Brain microvascular endothelial cell (primary cell): ENCODE data around the gene IBA57.

Experiments
- DNase-seq: peaks from one replicate; pipeline ENCODE4 v3.0.0-alpha.2; 2020
- H3K27ac ChIP-seq: fragments of 250-450 bp; sonication (Bioruptor Pico); 2 replicates; pipeline ENCODE4 v1.5.1; 2020; ENCODE audit warnings: mild to moderate bottlenecking, moderate library complexity
- H3K27me3 ChIP-seq: fragments of 250-450 bp; sonication (Bioruptor Pico); replicated peaks from 2 replicates; pipeline ENCODE4 v1.5.1; 2020; ENCODE audit warnings: mild to moderate bottlenecking
- H3K36me3 ChIP-seq: fragments of 250-450 bp; sonication (Bioruptor Pico); replicated peaks from 2 replicates; pipeline ENCODE4 v1.5.1; 2020; ENCODE audit warnings: mild to moderate bottlenecking
- H3K4me3 ChIP-seq: 2 replicates; pipeline ENCODE4 v1.5.1; 2011; ENCODE audit warnings: low read depth, mild to moderate bottlenecking, control low read depth, low read length, moderate library complexity
- in situ Hi-C: cut with HindIII; loops from 2 replicates; pipeline ENCODE4 v1.10.0; 2017; ENCODE audit warnings: low sequenced_read_pairs, low pct_ligation_motif_present
- TF ChIP-seq, protein P1 (sequence below): IDR thresholded peaks from 2 replicates; pipeline ENCODE4 v1.5.1; 2011; ENCODE audit warnings: low read depth, mild to moderate bottlenecking, moderate library complexity, low read length, control low read depth, inconsistent platforms; ENCODE audit errors: missing control alignments

The IBA57 gene

DNA sequence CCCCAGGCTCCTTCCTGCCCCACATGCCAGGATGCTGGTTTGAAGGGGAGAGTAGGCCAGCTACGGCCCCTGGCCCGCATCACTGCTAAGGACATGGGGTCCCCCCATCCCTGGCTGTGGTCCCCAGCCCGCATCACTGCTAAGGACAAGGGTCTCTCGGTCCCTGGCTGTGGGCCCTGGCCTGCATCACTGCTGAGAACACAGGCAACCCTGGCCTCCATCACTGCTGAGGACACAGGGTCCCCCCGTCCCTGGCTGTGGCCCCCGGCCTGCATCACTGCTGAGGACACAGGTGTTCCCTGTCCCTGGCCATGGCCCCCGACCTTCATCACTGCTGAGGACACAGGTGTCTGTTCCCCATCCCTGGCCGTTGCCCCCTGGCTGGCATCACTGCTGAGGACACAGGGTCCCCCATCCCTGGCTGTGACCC, 41.8 kb downstream of the IBA57 start:
- Histone ChIP-seq H3K4me3 (no peak overlapping the region), H3K36me3 (no peaks in the 10 kb centered on the region), H3K27me3 (no peaks in the 10 kb centered on the region), H3K27ac (no peak overlapping the region)
- in situ Hi-C loops, result no loop called here
- TF ChIP-seq, protein P1, sequence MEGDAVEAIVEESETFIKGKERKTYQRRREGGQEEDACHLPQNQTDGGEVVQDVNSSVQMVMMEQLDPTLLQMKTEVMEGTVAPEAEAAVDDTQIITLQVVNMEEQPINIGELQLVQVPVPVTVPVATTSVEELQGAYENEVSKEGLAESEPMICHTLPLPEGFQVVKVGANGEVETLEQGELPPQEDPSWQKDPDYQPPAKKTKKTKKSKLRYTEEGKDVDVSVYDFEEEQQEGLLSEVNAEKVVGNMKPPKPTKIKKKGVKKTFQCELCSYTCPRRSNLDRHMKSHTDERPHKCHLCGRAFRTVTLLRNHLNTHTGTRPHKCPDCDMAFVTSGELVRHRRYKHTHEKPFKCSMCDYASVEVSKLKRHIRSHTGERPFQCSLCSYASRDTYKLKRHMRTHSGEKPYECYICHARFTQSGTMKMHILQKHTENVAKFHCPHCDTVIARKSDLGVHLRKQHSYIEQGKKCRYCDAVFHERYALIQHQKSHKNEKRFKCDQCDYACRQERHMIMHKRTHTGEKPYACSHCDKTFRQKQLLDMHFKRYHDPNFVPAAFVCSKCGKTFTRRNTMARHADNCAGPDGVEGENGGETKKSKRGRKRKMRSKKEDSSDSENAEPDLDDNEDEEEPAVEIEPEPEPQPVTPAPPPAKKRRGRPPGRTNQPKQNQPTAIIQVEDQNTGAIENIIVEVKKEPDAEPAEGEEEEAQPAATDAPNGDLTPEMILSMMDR, result no peak
- no peak for DNase-seq

DNA sequence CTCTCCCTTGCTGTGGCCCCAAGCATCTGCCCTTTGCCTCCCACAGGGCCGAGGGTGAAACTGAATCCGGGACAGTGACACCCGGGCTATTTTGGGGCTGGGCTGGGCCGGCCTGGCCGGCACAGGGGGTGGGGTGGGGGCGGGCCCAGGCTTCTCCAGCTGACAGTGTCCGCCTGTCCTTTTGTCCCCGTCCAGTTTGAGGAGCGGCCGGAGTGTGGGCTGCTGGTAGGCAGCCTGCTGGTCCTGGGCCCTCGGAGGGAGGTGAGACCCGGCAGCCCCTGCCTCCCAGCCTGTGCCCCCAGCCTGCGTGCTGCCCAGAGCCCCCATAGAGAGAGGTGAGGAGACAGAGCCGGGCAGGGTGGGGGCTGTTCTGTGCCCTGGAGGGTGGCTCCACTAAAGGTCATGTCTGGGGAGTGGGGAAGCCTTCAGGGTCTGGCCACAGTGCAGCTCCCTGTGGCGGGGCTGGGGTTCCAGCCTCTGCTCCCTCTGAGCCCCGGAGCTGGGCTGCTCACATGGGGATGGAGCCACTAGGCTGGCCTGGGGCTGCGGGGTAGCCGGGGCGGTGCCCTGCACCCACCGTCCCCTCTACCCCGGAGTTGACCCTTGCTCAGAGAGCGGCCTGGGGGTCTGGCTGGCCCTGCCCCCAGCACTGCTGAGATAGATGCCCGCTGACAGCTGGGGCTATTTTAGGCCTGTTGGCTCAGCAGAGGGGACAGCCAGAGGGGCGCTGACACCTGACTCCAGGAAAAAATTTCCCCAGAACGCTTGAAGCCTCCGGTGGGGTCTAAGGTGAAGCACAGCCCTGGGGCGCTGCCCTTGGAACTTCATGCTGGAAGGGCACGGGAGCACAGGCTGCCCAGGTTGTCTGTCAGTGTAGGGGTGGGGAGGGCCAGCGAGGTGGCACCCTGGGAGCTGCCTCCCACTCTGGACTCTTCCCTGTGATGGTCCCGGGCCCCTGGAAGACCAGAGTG, 42.5 kb downstream of the IBA57 start, which contains the start of gene OBSCN:
Gene OBSCN (plus strand): TSS at position 194 of the 971 bp plus-strand sequence. CDS start 3,740 bp downstream, outside the sequence.
- no peaks in the 10 kb centered on the region for H3K27me3 ChIP-seq
- in situ Hi-C loops, result no loop called here
- no peak within 1 kb of the TSS for H3K27ac ChIP-seq
- no peak for DNase-seq
- no peak within 1 kb of the TSS for H3K4me3 ChIP-seq
- H3K36me3 ChIP-seq, result no peaks in the 10 kb centered on the region
- TF ChIP-seq, protein P1, result no peak

DNA sequence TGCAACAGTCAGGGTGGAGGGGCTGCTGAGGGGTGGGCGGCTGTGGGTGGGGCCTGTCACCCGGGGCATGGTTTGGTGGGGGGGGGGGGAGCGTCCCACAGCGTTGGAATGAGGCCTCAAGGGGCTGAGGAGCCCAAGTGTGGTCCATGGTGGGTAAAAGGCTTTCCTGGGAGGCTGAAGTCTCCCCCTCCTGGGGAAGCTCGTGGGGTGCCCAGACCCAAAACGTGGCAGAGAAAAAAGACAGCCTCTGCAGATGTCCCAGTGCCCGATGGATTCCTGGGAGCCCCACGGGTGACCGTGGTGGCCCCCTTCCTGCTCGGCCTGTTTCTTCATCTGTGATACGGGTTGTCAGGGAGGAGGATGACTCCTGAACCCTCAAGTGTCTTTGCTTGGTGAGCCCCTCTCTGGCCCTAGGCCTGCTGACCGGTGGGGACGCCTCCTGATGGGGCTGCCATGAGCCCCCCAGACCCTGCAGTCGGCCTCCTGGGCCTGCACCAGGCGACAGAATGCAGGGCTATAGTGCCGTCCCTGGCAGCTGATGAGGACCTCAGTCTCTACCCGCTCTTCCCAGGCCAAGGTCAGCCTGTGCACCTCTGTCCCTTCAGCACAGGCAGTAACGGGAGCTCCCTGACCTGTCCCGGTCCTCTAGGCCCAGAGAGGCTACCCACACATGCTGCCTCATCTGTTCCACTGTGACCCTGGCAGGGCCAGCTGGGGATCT, 43.4 kb downstream of the IBA57 start:
- TF ChIP-seq, protein P1, result no peak
- in situ Hi-C loops, result no loop called here
- Histone ChIP-seq H3K27ac (no peak overlapping the region), H3K4me3 (no peak overlapping the region), H3K36me3 (no peaks in the 10 kb centered on the region), H3K27me3 (no peaks in the 10 kb centered on the region)
- DNase-seq, result no peak

DNA sequence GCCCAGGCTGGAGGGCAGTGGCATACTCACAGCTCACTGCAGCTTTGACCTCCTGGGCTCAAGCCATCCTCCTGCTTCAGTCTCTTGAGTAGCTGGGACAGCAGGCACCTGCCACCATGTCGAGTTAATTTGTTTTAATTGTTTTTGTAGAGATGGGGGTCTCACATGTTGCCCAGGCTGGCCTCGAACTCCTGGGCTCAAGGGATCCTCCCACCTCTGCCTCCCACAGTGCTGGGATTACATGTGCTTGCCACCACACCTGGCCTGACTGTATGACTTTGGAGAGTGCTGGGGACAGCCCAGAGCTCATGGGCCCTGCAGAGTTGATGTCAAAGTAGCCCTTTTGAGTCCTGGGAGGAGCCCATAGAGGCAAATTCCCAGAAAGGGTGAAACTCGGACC, 44.1 kb downstream of the IBA57 start:
- H3K27me3 ChIP-seq, result no peaks in the 10 kb centered on the region

DNA sequence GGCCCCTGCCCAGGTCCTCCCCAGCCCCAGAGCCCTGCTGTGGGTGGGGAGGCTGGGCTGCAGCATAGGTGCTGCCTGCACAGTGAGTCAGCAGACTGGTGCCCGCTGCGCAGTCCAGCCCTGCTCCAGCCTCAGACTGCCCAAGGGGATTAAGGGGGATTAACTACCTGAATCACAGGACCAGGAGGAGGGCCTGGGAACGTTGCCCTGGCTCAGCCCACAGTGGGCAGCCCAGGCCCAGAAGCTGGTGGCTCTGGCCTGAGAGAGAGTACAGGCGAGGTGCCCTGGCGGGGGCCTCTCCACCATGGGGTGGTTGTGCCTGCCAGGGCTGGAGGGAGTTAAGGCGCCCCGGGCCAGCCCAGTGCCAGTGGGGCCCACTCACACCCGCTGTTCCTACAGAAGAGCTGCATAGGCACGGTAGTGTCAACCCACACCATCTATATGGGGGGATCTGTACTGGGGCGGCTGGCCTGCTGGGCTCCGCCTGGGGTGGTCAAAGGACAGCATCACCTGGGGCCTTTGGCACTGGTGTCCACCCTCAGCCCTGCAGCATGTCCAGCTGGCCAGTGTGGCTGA, 44.6 kb downstream of the IBA57 start:
- Histone ChIP-seq H3K36me3 (no peaks in the 10 kb centered on the region), H3K27me3 (no peaks in the 10 kb centered on the region), H3K4me3 (no peak overlapping the region), H3K27ac (no peak overlapping the region)
- TF ChIP-seq, protein P1, result no peak
- in situ Hi-C loops, result no loop called here
- DNase-seq, result no peak

More for the DNA sequence above, 44.1 kb downstream of the IBA57 start:
- no peak for DNase-seq
- Histone ChIP-seq H3K27ac (no peak overlapping the region), H3K4me3 (no peak overlapping the region), H3K36me3 (no peaks in the 10 kb centered on the region)
- in situ Hi-C loops, result no loop called here
- TF ChIP-seq, protein P1, result no peak
